CD4-positive, CD25-positive, alpha-beta regulatory T cell (primary cell): ENCODE data around the gene OTUD4. TPM values are rescaled to one million over a fixed set of nuclear protein-coding genes. Genes with fewer than 3 reads are reported as not detected.

ENCODE experiments used
- ATAC-seq, 2 donors: fragments of 150-1000 bp; cut with Tn5 transposase; one replicate each; pipeline ENCODE4 v1.10.0; 2021; ENCODE audit warnings: low read depth in 2 of 2, moderate number of reproducible peaks in 2 of 2, moderate library complexity in 1 of 2
- DNase-seq, 3 donors: peaks; one replicate each; pipeline versions ENCODE4 v3.0.0 to v3.0.0-alpha.2; 2012 to 2022; ENCODE audit warnings: mixed read lengths in 1 of 3
- H3K27ac ChIP-seq: one replicate; pipeline ENCODE4 v1.7.0; 2013; ENCODE audit warnings: mild to moderate bottlenecking, low read length; ENCODE audit not compliant: insufficient read depth, poor library complexity, severe bottlenecking
- H3K27me3 ChIP-seq: one replicate; pipeline ENCODE4 v1.7.0; 2013; ENCODE audit warnings: low read length; ENCODE audit not compliant: control insufficient read depth, insufficient read depth
- H3K36me3 ChIP-seq: one replicate; pipeline ENCODE4 v1.7.0; 2013; ENCODE audit warnings: mild to moderate bottlenecking, low read length, moderate library complexity; ENCODE audit not compliant: control insufficient read depth, insufficient read depth
- H3K4me1 ChIP-seq: 2 replicates; pipeline ENCODE4 v1.7.0; 2013; ENCODE audit warnings: mild to moderate bottlenecking, low read length; ENCODE audit not compliant: insufficient read depth, control insufficient read depth, poor library complexity, severe bottlenecking
- H3K4me3 ChIP-seq: one replicate; pipeline ENCODE4 v1.7.0; 2013; ENCODE audit warnings: low read depth, mild to moderate bottlenecking, low read length, moderate library complexity
- H3K9me3 ChIP-seq, 2 experiments: 1 replicate in 1 of 2; 2 replicates in 1 of 2; pipeline ENCODE4 v1.7.0; 2013; ENCODE audit warnings: low read length in 2 of 2, mild to moderate bottlenecking in 1 of 2, moderate library complexity in 1 of 2; ENCODE audit not compliant: control insufficient read depth in 2 of 2
- H3K27ac Mint-ChIP-seq, 3 donors: one replicate each; pipeline ENCODE4 v1.8.0; 2020 to 2022; ENCODE audit warnings: mild to moderate bottlenecking in 3 of 3, mixed read lengths in 3 of 3, moderate library complexity in 2 of 3
- H3K27me3 Mint-ChIP-seq: one replicate; pipeline ENCODE4 v1.8.0; 2022; ENCODE audit warnings: mild to moderate bottlenecking, mixed read lengths
- H3K36me3 Mint-ChIP-seq: one replicate; pipeline ENCODE4 v1.8.0; 2020; ENCODE audit warnings: mixed read lengths
- H3K4me1 Mint-ChIP-seq, 4 donors: one replicate each; pipeline ENCODE4 v1.8.0; 2020 to 2022; ENCODE audit warnings: mixed read lengths in 4 of 4, mild to moderate bottlenecking in 1 of 4
- H3K4me3 Mint-ChIP-seq, 4 donors: one replicate each; pipeline ENCODE4 v1.8.0; 2020 to 2022; ENCODE audit warnings: mild to moderate bottlenecking in 4 of 4, mixed read lengths in 4 of 4, moderate library complexity in 3 of 4
- H3K9me3 Mint-ChIP-seq, 7 donors: one replicate each; pipeline ENCODE4 v1.8.0; 2020 to 2022; ENCODE audit warnings: mixed read lengths in 7 of 7, mild to moderate bottlenecking in 3 of 7, moderate library complexity in 2 of 7
- polyA plus RNA-seq, 4 donors: library from polyadenylated mRNA; unstranded; fragments of 300-500 nt; fragmentation: Illumina TruSeq; gene quantifications; one replicate each; pipeline ENCODE4 v1.2.3, GENCODE V29; 2021
- total RNA-seq: library from RNA; stranded (reverse); gene quantifications from one replicate; pipeline ENCODE4 v1.2.3, GENCODE V29; 2022

Gene OTUD4
- total and polyA plus RNA-seq, 5 donors from 2014 or later = 10.6 to 74.9 (median 12.9) TPM

DNA sequence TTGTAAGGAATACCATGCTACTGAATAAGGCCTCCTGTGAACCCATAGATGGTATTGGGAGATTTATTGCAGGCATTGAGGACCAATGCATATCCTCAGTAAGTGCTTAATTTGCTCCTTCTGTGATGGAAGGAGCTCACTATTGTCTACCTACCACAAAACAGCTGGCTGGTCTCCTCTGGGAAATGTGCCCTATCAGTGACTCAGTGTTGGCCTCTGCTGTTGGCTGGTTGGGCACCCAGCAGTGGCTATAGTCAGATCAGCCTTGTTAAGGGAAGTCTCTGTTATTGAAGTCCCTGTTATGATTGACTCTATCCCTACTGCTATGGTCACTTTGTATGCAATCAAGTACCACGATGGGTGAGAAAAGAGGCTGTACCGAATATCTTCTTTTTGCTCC, 27.5 kb upstream of the OTUD4 start:
- Mint-ChIP-seq H3K4me1 (no peaks in the 10 kb centered on the region), H3K27me3 (peaks cover 19% of the 10 kb centered on the region), H3K9me3 (no peaks in the 10 kb centered on the region), H3K36me3 (no peaks in the 10 kb centered on the region), H3K4me3 (no peak overlapping the region), H3K27ac (peak overlapping the region in 1 of 3 donors; percentile 72)
- Histone ChIP-seq H3K36me3 (no peaks in the 10 kb centered on the region), H3K9me3 (no peaks in the 10 kb centered on the region), H3K27ac (no peak overlapping the region), H3K27me3 (peaks cover 4% of the 10 kb centered on the region), H3K4me3 (no peak overlapping the region), H3K4me1 (no peaks in the 10 kb centered on the region)
- DNase-seq = no peak
- no peak for ATAC-seq

DNA sequence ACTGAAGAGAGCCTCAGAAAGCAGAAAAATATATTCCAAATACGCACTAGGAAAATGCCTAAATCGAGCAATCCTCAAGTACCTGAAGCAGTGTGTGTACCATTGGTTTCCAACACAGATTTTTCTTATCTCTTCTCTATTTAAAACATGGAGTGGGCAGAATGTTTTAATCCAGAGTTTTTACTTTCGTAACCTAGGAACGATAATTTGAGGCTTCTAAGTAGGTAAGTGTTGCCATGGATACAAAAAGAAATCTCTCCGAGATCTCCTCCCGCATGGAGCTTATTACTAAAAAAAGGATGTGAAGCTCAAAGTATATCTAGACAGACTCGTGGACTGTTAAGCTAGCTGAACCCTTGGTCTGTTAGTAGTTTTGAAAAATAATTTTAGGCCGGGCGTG, 23.0 kb upstream of the OTUD4 start:
- no peak for ATAC-seq
- H3K36me3 Mint-ChIP-seq = no peaks in the 10 kb centered on the region

DNA sequence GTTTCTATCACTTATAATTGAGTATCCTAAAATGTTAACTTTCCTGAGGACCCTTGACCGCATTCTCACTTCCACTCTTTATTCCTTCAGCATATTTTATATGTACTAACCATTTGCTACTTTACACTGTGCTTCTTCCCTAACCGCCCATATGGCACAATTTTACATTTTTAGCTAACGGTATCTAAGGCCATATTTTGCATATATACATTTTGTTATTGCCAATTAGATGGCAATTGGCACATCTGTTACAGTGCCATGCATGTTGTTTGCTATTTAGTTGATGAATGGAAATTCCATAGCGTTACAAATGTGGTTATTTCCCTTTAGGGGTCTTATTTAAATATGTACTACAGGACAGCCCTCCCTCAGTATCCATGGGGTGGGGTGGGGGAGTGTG, 20.0 kb upstream of the OTUD4 start:
- Mint-ChIP-seq H3K27ac (no peak overlapping the region), H3K4me3 (no peak overlapping the region), H3K27me3 (peaks cover 24% of the 10 kb centered on the region), H3K9me3 (peaks cover 0 to 2% (median 0%) of the 10 kb centered on the region in 7 donors), H3K36me3 (no peaks in the 10 kb centered on the region), H3K4me1 (no peaks in the 10 kb centered on the region)
- H3K27ac ChIP-seq = no peak overlapping the region
- no peak for DNase-seq
- ATAC-seq = no peak
- no peaks in the 10 kb centered on the region for H3K4me1 ChIP-seq
- no peak overlapping the region for H3K4me3 ChIP-seq
- H3K36me3 ChIP-seq = no peaks in the 10 kb centered on the region
- no peaks in the 10 kb centered on the region for H3K9me3 ChIP-seq
- H3K27me3 ChIP-seq = peaks cover 2% of the 10 kb centered on the region

More for the DNA sequence above, 23.0 kb upstream of the OTUD4 start:
- no peak for DNase-seq
- peaks cover 23% of the 10 kb centered on the region for H3K27me3 Mint-ChIP-seq
- H3K4me1 ChIP-seq = no peaks in the 10 kb centered on the region
- H3K9me3 Mint-ChIP-seq = no peaks in the 10 kb centered on the region
- no peak overlapping the region for H3K4me3 ChIP-seq
- no peaks in the 10 kb centered on the region for H3K4me1 Mint-ChIP-seq
- H3K27ac Mint-ChIP-seq = no peak overlapping the region
- no peaks in the 10 kb centered on the region for H3K36me3 ChIP-seq
- H3K27me3 ChIP-seq = peaks cover 4% of the 10 kb centered on the region
- no peak overlapping the region for H3K4me3 Mint-ChIP-seq
- no peak overlapping the region for H3K27ac ChIP-seq
- no peaks in the 10 kb centered on the region for H3K9me3 ChIP-seq

DNA sequence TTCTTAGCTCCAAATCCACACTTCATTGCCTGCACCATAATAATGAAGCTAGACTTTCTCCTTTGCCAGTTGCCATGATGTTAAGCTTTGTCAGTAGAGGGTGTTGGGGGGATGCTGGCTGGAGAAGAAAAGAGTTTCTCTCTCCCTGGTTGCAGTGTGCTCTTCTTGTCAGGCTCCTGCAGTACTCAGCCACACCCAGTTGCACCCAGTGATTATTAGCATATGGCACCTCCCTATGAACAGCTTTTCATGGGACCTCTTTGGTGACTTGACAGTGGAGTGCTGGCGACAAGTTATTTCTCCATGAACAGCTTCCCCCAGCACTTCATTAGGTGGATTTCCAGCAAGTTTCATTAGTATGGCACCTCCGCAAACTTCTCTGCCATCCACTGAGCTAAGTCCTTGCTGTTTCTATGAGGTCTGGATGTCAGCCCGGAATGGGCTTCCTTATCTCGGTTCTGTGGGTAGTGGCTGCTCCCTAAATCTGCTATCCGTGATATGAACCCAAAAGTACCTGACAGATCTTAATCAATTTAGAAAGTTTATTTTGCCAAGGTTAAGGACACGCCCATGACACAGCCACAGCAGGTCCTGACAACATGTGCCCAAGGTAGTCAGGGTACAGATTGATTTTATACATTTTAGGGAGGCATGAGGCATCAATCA, 18.8 kb upstream of the OTUD4 start:
- Mint-ChIP-seq H3K27me3 (peaks cover 20% of the 10 kb centered on the region), H3K9me3 (peaks cover 0 to 2% (median 0%) of the 10 kb centered on the region in 7 donors), H3K4me1 (no peaks in the 10 kb centered on the region), H3K27ac (no peak overlapping the region), H3K36me3 (no peaks in the 10 kb centered on the region), H3K4me3 (no peak overlapping the region)
- no peaks in the 10 kb centered on the region for H3K27me3 ChIP-seq
- H3K4me1 ChIP-seq = no peaks in the 10 kb centered on the region
- DNase-seq (no peak), ATAC-seq (no peak)
- H3K4me3 ChIP-seq = no peak overlapping the region
- H3K9me3 ChIP-seq = no peaks in the 10 kb centered on the region
- no peaks in the 10 kb centered on the region for H3K36me3 ChIP-seq
- H3K27ac ChIP-seq = no peak overlapping the region

DNA sequence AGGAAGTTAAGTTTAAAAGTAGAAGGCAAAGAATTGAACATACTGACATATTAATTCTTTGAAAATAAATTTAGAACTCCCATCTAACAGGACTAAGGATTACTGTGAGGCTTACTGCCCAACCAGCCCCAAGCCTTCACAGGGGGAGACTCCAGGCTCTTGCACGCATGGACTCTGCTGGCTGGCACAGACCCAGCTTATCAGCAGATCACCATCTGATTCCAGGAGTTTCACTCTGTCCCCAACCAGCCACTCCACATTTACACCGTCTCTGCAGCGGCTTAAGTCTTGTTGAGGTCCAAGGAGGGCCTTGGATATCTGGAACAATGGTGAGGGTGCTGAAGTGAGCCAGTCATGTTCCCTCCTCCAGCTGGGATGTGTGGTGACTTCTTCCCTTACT, 16.4 kb upstream of the OTUD4 start:
- peaks cover 0 to 4% (median 0%) of the 10 kb centered on the region in 7 donors for H3K9me3 Mint-ChIP-seq
- peaks cover 15% of the 10 kb centered on the region for H3K27me3 Mint-ChIP-seq
- H3K36me3 Mint-ChIP-seq = no peaks in the 10 kb centered on the region
- H3K4me3 ChIP-seq = no peak overlapping the region
- H3K4me1 Mint-ChIP-seq = no peaks in the 10 kb centered on the region
- H3K27ac Mint-ChIP-seq = no peak overlapping the region
- no peak overlapping the region for H3K4me3 Mint-ChIP-seq
- H3K27ac ChIP-seq = no peak overlapping the region
- H3K4me1 ChIP-seq = no peaks in the 10 kb centered on the region
- H3K27me3 ChIP-seq = no peaks in the 10 kb centered on the region
- H3K9me3 ChIP-seq = no peaks in the 10 kb centered on the region
- no peaks in the 10 kb centered on the region for H3K36me3 ChIP-seq
- no peak for ATAC-seq
- no peak for DNase-seq

DNA sequence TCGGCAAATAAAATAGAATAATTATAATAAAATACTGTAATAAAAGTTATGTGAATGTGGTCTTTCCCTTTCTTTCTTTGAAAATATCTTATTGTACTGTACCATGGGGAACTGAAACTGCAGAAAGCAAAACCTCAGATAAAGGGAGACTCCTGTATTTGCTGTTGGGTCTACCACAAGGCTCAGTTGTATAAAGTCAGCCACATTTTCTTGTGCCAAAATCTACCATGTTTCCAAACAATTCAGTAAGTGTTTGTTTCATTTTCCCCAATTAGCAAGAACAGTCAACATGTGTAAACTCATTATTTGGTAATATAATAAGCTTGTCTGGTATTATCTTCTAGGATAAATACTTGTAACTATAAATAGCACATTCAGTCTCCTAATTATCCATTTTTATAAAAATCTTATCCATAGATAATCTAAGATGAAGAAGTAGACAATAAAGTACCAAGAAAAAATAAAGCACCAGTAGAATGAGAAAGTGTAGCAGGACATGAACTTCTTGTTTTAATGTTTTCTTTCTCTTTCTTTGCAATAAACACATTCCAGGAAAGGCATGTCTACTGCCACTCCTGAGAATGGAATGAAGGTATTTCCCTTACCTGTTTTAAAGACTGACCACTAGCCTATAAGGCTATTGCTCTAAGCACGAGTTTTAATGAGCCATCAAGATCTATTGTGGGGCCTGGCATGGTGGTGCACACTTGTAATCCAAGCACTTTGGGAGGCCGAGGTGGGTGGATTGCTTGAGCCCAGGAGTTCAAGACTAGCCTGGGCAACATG, 15.0 kb upstream of the OTUD4 start:
- Histone ChIP-seq H3K4me1 (no peaks in the 10 kb centered on the region), H3K36me3 (no peaks in the 10 kb centered on the region), H3K27ac (no peak overlapping the region), H3K4me3 (no peak overlapping the region), H3K9me3 (no peaks in the 10 kb centered on the region), H3K27me3 (no peaks in the 10 kb centered on the region)
- Mint-ChIP-seq H3K27me3 (peaks cover 15% of the 10 kb centered on the region), H3K4me3 (no peak overlapping the region), H3K27ac (no peak overlapping the region), H3K9me3 (peaks cover 0 to 7% (median 0%) of the 10 kb centered on the region in 7 donors), H3K4me1 (no peaks in the 10 kb centered on the region), H3K36me3 (no peaks in the 10 kb centered on the region)
- no peak for DNase-seq
- ATAC-seq = peak in 1 of 2 donors; percentile 34

DNA sequence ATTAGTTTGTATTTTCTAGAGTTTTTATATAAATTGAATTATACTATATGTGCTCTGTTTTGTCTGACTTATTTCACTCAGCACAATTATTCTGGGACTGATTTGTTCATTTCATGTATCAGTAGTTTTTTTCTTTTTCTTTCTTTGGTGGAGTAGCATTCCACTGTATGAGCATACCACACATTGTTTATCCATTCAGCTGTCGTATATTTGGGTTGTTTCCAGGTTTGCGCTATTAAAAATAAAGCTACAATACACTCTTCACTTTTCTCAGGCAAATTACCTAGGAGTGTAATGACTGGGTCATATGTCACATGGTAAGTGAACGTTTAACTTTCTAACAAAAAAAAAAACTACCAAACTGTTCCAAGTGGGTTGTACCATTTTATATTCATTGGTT, 9.6 kb upstream of the OTUD4 start:
- Histone ChIP-seq H3K4me1 (no peaks in the 10 kb centered on the region), H3K36me3 (no peaks in the 10 kb centered on the region), H3K27ac (no peak overlapping the region), H3K9me3 (no peaks in the 10 kb centered on the region), H3K27me3 (no peaks in the 10 kb centered on the region), H3K4me3 (no peak overlapping the region)
- H3K36me3 Mint-ChIP-seq = no peaks in the 10 kb centered on the region
- no peak overlapping the region for H3K27ac Mint-ChIP-seq
- H3K9me3 Mint-ChIP-seq = peaks cover 0 to 4% (median 0%) of the 10 kb centered on the region in 7 donors
- peaks cover 0 to 5% (median 0%) of the 10 kb centered on the region in 4 donors for H3K4me1 Mint-ChIP-seq
- H3K4me3 Mint-ChIP-seq = no peak overlapping the region
- no peak for DNase-seq
- H3K27me3 Mint-ChIP-seq = peaks cover 14% of the 10 kb centered on the region
- ATAC-seq = no peak
